ENCODE data around the gene NOL9. TPM values are rescaled to one million over a fixed set of nuclear protein-coding genes. Genes with fewer than 3 reads are reported as not detected.
"Not testable (repeated sequence)": the region's sequence is repeated elsewhere in the genome, so short reads cannot be mapped to it uniquely, and the experiment has no call there.

Gene NOL9
- 10 to 100 TPM; 42.7 to 44.5 TPM for total RNA-seq

DNA sequence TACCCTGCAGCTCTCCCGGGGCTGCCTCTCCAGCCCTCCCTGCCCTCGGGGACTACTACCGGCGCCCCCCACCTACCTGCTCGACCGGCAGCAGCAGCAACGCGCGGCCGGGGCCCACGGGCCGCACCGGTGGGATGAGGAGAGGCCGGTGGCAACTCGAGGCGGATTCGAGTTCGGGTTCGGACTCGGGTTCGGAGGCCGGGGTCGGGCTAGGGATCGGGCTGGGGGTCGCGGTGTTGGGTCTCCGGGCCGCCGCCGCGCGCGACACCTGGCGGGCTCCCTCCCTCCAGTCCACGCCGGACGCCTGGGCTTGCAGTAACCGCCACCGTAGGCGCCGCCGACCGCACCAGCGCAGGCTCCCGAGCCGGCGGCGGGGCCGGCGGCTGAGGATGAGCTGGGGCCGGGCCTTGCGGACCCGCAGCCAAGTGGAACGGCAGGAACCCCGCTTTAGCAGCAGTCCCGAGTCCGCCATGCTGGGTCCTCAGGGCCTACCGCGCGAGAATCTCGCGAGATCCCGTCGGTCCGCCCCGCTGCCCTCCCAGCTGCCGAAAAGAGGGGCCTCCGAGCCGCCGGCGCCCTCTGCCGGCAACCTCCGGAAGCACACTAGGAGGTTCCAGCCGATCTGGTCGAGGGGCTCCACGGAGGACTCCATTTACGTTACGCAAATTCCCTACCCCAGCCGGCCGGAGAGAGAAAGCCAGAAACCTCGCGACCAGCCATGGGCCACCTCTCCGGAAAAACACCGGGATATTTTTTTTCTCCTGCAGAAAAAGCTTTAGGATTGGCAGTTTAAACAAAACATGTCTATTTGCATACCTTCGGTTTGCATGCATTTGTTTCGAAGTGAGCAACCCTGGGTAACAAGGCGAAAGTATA is at the start of gene NOL9:
NOL9 (minus strand) TSS at position 483 of the 876 bp plus-strand sequence; CDS start at position 472, 11 bp downstream.
- peaks cover 16% of the 10 kb centered on the region for H3K4me1 Mint-ChIP-seq
- H3K36me3 Mint-ChIP-seq (ENCODE audit: low read depth) = peaks cover 12% of the 10 kb centered on the region
- H3K9me3 Mint-ChIP-seq = no peaks in the 10 kb centered on the region
- POLR2A ChIA-PET = interaction anchor here (0.6 to 0.7 kb wide), 2 partner anchors 27 to 165 kb away, joined by 3 read pairs; no protein-coding TSS in a partner anchor
- H3K27me3 Mint-ChIP-seq = no peaks in the 10 kb centered on the region
- peak within 1 kb of the TSS; percentile 80 for H3K4me3 Mint-ChIP-seq
- peak; percentile 94 for DNase-seq
- peak within 1 kb of the TSS; percentile 79 for H3K27ac Mint-ChIP-seq
- CTCF ChIA-PET = interaction anchor here (0.7 to 3.9 kb wide), 31 partner anchors 8 to 245 kb away, joined by 3 to 49 read pairs (median 4); partner anchors contain the start of genes DNAJC11, KLHL21 and ZBTB48

GRCh38 chr1:6603238-6603914 is 49.1 kb upstream of the NOL9 start:
- H3K4me3 Mint-ChIP-seq = peak overlapping the region; percentile 77
- DNase-seq = peak; percentile 67
- ChIA-PET POLR2A (interaction anchor here (0.6 to 0.7 kb wide), 2 partner anchors 20 to 394 kb away, joined by 3 read pairs; no protein-coding TSS in a partner anchor), CTCF (interaction anchor here (1.1 to 3.5 kb wide), 5 partner anchors 9 to 50 kb away, joined by 4 to 13 read pairs (median 9); partner anchors contain the start of genes NOL9 and TAS1R1)
- peaks cover 30% of the 10 kb centered on the region for H3K4me1 Mint-ChIP-seq
- no peaks in the 10 kb centered on the region for H3K27me3 Mint-ChIP-seq
- H3K27ac Mint-ChIP-seq = peak overlapping the region; percentile 98
- peaks cover 11% of the 10 kb centered on the region for H3K36me3 Mint-ChIP-seq (ENCODE audit: low read depth)
- no peaks in the 10 kb centered on the region for H3K9me3 Mint-ChIP-seq

DNA sequence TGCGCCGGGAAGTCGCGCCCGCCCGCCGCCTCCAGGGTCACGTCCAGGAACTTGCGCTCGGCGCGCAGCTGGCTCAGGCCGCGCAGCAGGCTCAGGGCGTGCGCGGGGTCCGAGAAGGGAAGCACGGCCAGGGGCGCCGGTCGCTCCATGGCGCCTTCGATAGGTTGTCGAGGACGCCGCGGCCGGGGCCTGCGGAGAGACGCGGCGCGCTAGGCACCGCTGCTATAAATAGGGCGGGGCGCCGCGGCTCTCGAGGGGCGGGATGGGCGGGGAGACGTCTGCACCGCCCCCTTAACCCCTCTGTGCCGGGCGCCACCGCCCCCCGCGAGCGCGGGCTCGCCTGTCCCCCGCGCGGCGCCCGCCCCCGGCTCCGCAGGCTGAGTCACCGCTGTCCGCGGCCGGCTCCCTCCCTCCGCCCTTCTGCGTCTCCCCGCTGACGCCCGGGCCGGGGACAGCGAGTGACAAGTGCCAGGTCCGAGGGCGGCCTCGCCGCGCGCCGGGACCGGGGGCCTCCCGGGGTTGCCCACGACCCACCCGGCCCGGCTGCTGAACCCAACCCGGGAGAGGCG is 48.4 kb upstream of the NOL9 start, which contains the start of gene KLHL21:
KLHL21 (minus strand) TSS at position 201 of the 569 bp plus-strand sequence; CDS start at position 149, 52 bp downstream.
- DNase-seq = peak; percentile 76
- H3K4me3 Mint-ChIP-seq = peak within 1 kb of the TSS; percentile 86
- H3K27me3 Mint-ChIP-seq = no peaks in the 10 kb centered on the region
- H3K9me3 Mint-ChIP-seq = no peaks in the 10 kb centered on the region
- peaks cover 15% of the 10 kb centered on the region for H3K36me3 Mint-ChIP-seq (ENCODE audit: low read depth)
- H3K27ac Mint-ChIP-seq = peak within 1 kb of the TSS; percentile 98
- ChIA-PET POLR2A (no interaction called here), CTCF (interaction anchor here (0.8 to 3.5 kb wide), 8 partner anchors 10 to 114 kb away, joined by 3 to 13 read pairs (median 4); partner anchors contain the start of genes NOL9 and TAS1R1)
- peaks cover 33% of the 10 kb centered on the region for H3K4me1 Mint-ChIP-seq

DNA sequence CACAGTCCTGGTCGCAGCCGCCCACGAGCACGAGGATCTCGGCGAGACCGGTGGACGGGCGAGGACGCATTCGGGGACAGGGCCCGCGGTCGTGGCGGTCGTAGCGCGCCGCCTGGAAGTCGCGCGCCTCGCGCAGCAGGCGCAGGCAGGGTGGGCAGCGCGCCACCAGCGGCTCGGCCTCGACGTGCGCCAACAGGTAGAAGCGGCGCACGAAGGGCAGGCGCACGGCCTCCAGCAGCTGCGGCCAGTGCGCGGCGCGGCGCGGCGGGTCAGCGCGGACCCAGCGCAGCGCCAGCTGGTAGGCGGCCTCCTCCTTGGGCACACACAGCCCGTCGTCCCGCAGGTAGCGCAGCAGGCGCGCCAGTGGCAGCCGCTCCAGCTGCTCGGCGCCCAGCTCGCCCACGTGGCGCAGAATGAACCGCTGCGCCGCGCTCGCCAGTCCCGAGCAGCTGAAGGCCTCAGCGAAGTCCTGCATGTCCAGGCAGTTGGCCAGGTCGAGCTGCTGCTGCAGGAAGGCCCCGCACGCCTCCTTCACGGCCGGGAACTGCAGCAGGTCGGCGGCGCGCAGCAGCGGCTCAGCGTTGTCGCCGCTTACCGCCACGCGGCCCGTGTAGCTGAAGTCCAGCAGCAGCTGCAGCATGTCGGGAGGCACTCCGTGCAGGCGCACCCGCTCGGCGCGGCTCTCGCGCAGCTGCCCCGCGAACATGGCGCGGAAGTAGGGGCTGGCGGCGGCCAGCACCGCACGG is 47.8 kb upstream of the NOL9 start:
- POLR2A ChIA-PET = interaction anchor here (0.6 kb wide), 1 partner anchor 366 kb away, joined by 3 read pairs; the partner anchor contains the start of gene ICMT
- H3K36me3 Mint-ChIP-seq (ENCODE audit: low read depth) = peaks cover 18% of the 10 kb centered on the region
- peak overlapping the region; percentile 91 for H3K27ac Mint-ChIP-seq
- CTCF ChIA-PET = interaction anchor here (0.8 to 3.5 kb wide), 10 partner anchors 9 to 113 kb away, joined by 3 to 13 read pairs (median 4); partner anchors contain the start of genes NOL9 and TAS1R1
- no peaks in the 10 kb centered on the region for H3K27me3 Mint-ChIP-seq
- H3K4me3 Mint-ChIP-seq = peak overlapping the region; percentile 86
- peaks cover 35% of the 10 kb centered on the region for H3K4me1 Mint-ChIP-seq
- DNase-seq = peak; percentile 18
- H3K9me3 Mint-ChIP-seq = no peaks in the 10 kb centered on the region

GRCh38 chr1:6601049-6601922 is 47.0 kb upstream of the NOL9 start:
- Mint-ChIP-seq H3K36me3 (ENCODE audit: low read depth) (peaks cover 21% of the 10 kb centered on the region), H3K27me3 (no peaks in the 10 kb centered on the region), H3K4me3 (peak overlapping the region; percentile 86), H3K4me1 (peaks cover 38% of the 10 kb centered on the region), H3K27ac (peak overlapping the region; percentile 91), H3K9me3 (no peaks in the 10 kb centered on the region)
- CTCF ChIA-PET = interaction anchor here (0.7 to 3.5 kb wide), 12 partner anchors 9 to 402 kb away, joined by 3 to 13 read pairs (median 3); partner anchors contain the start of genes NOL9, RPL22 and TAS1R1
- POLR2A ChIA-PET = interaction anchor here (0.6 kb wide), 1 partner anchor 365 kb away, joined by 3 read pairs; the partner anchor contains the start of gene ICMT
- DNase-seq = peak; percentile 78

- H3K4me3 Mint-ChIP-seq = peak overlapping the region; percentile 86
- no peaks in the 10 kb centered on the region for H3K27me3 Mint-ChIP-seq
- peaks cover 29% of the 10 kb centered on the region for H3K36me3 Mint-ChIP-seq (ENCODE audit: low read depth)
- no peaks in the 10 kb centered on the region for H3K9me3 Mint-ChIP-seq
- peaks cover 41% of the 10 kb centered on the region for H3K4me1 Mint-ChIP-seq
- peak overlapping the region; percentile 91 for H3K27ac Mint-ChIP-seq
- CTCF ChIA-PET = interaction anchor here (0.6 to 3.5 kb wide), 7 partner anchors 9 to 401 kb away, joined by 3 to 13 read pairs (median 3); partner anchors contain the start of gene RPL22
- POLR2A ChIA-PET = no interaction called here
- no peak for DNase-seq
Measured at GRCh38 chr1:6600410-6601048, 46.2 kb upstream of the NOL9 start.

DNA sequence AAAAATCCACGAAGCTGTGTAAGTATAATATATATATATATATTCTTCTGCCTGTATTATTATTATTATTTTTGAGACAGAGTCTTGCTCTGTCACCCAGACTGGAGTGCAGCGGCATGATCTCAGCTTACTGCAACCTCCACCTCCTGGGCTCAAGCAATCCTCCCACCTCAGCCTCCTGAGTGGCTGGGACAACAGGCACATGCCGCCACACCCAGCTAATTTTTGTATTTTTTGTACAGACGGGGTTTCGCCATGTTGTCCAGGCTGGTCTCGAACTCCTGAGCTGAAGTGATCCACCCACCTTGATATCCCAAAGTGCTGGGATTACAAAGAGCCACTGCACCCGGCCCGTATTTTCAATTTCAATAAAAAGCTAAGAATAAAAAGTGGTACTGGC is 45.7 kb upstream of the NOL9 start:
- Mint-ChIP-seq H3K4me1 (peaks cover 42% of the 10 kb centered on the region), H3K36me3 (ENCODE audit: low read depth) (peaks cover 33% of the 10 kb centered on the region)

DNA sequence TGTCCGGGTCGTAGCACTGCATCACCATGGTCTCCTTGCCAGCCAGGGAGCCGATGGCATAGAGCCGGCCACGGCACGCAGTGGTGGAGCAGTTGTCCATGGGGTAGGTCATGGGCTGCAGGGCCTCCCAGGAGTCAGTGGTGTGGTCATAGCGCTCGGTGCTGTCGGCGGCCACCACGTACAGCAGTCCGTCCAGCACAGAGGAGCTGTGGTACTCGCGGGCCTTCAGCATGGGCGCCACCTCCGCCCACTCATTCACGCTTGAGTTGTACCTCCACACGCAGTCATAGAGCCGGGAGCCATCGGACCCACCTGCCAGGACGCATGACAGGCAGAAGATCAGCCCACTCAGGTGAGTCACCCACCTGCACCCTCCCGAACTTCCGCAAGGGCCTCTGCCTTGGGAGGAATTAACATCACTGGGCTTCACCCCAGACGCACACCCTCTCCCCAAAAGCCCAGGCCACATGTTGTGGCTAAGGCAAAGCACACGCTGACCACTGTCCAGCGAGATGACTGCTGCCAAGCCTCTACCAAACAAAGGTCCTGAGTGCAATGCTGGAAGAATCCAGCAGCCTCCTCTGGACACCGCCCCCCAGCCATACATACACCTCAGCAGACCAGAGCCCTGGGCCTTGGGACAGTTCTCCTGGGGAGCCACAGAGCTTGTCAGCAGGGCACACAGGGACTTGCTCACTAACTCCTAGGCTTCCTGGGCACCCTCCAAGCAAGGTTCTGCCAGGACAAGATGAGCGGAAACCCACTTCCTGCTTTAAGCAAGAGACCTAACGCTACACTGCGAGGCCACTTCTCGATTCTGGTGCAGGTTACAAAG is 45.0 kb upstream of the NOL9 start:
- no peaks in the 10 kb centered on the region for H3K9me3 Mint-ChIP-seq
- no peaks in the 10 kb centered on the region for H3K27me3 Mint-ChIP-seq
- POLR2A ChIA-PET = no interaction called here
- peaks cover 36% of the 10 kb centered on the region for H3K36me3 Mint-ChIP-seq (ENCODE audit: low read depth)
- peaks cover 42% of the 10 kb centered on the region for H3K4me1 Mint-ChIP-seq
- CTCF ChIA-PET = interaction anchor here (0.7 to 1.6 kb wide), 7 partner anchors 9 to 110 kb away, joined by 3 to 4 read pairs (median 3); partner anchors contain the start of gene NOL9
- H3K4me3 Mint-ChIP-seq = peak overlapping the region; percentile 86
- DNase-seq = peak; percentile 71
- peak overlapping the region; percentile 91 for H3K27ac Mint-ChIP-seq

More for the DNA sequence above, 45.7 kb upstream of the NOL9 start:
- CTCF ChIA-PET = interaction anchor here (0.6 to 3.5 kb wide), 8 partner anchors 8 to 401 kb away, joined by 3 to 13 read pairs (median 3); partner anchors contain the start of genes NOL9 and RPL22
- H3K9me3 Mint-ChIP-seq, H3K27me3 Mint-ChIP-seq, POLR2A ChIA-PET, DNase-seq: not testable (repeated sequence)
- peak overlapping the region; percentile 91 for H3K27ac Mint-ChIP-seq
- H3K4me3 Mint-ChIP-seq = peak overlapping the region; percentile 86

- no peak overlapping the region for H3K4me3 Mint-ChIP-seq
- peak overlapping the region; percentile 36 for H3K27ac Mint-ChIP-seq
- peaks cover 35% of the 10 kb centered on the region for H3K4me1 Mint-ChIP-seq
- H3K9me3 Mint-ChIP-seq = no peaks in the 10 kb centered on the region
- DNase-seq = no peak
- H3K27me3 Mint-ChIP-seq = no peaks in the 10 kb centered on the region
- H3K36me3 Mint-ChIP-seq (ENCODE audit: low read depth) = peaks cover 42% of the 10 kb centered on the region
- ChIA-PET POLR2A (interaction anchor here (0.6 kb wide), 1 partner anchor 14 kb away, joined by 3 read pairs; no protein-coding TSS in a partner anchor), CTCF (interaction anchor here (1.0 to 1.6 kb wide), 3 partner anchors 8 to 43 kb away, joined by 4 read pairs; partner anchors contain the start of genes NOL9 and ZBTB48)
Measured at GRCh38 chr1:6597777-6598131, 43.4 kb upstream of the NOL9 start.

Data from activated CD4-positive, alpha-beta T cell treated with anti-CD3 and anti-CD28 coated beads, Interleukin-2, amount 10 ng/mL, durations not matched to agents 7 days and 5 days (primary cell).